KMS-11 (cell line): ENCODE results near the gene TF.

Experiments used
- H2AFZ ChIP-seq: fragments of 200-600 bp; sonication (generic); 2 replicates; pipeline ENCODE4 v1.6.1; 2016; ENCODE audit warnings: antibody characterized with exemption, mixed run types, low read depth
- H3K27ac ChIP-seq: fragments of 200-600 bp; sonication (generic); 2 replicates; pipeline ENCODE4 v1.6.1; 2016; ENCODE audit warnings: mild to moderate bottlenecking, mixed run types
- H3K27me3 ChIP-seq: fragments of 200-600 bp; sonication (generic); 2 replicates; pipeline ENCODE4 v1.6.1; 2017; ENCODE audit warnings: mild to moderate bottlenecking, low read depth, mixed run types, moderate library complexity; ENCODE audit not compliant: insufficient read depth
- H3K36me3 ChIP-seq: fragments of 200-600 bp; sonication (generic); 2 replicates; pipeline ENCODE4 v1.6.1; 2017; ENCODE audit warnings: mild to moderate bottlenecking, mixed run types; ENCODE audit not compliant: insufficient read depth
- H3K4me1 ChIP-seq: fragments of 200-600 bp; sonication (generic); 2 replicates; pipeline ENCODE4 v1.6.1; 2016; ENCODE audit warnings: mild to moderate bottlenecking, low read depth, mixed run types; ENCODE audit not compliant: poor library complexity, severe bottlenecking
- H3K4me2 ChIP-seq: fragments of 200-600 bp; sonication (generic); 2 replicates; pipeline ENCODE4 v1.7.0; 2016; ENCODE audit warnings: mild to moderate bottlenecking, mixed run types
- H3K4me3 ChIP-seq: fragments of 200-600 bp; sonication (generic); IDR thresholded peaks from 2 replicates; pipeline ENCODE4 v1.6.1; 2017; ENCODE audit warnings: low read depth, low read length, mixed read lengths; ENCODE audit not compliant: insufficient read depth
- H3K79me2 ChIP-seq: fragments of 200-600 bp; sonication (generic); 2 replicates; pipeline ENCODE4 v1.6.1; 2016; ENCODE audit warnings: low read depth, mixed run types; ENCODE audit not compliant: insufficient read depth
- H3K9ac ChIP-seq: fragments of 200-600 bp; sonication (generic); 2 replicates; pipeline ENCODE4 v1.6.1; 2016; ENCODE audit warnings: mild to moderate bottlenecking, mixed run types
- H4K20me1 ChIP-seq: fragments of 200-600 bp; sonication (generic); 2 replicates; pipeline ENCODE4 v1.6.1; 2016; ENCODE audit warnings: mild to moderate bottlenecking, mixed run types; ENCODE audit not compliant: insufficient read depth
- CTCF ChIP-seq: fragments of 200-600 bp; sonication (generic); conservative IDR thresholded peaks from 2 replicates; pipeline ENCODE4 v1.6.1; 2017; ENCODE audit warnings: low read depth, mild to moderate bottlenecking, antibody characterized with exemption, low read length, moderate library complexity, mixed read lengths

The TF gene

GRCh38 chr3:133842158-133842557, 96.0 kb downstream of the TF start:
- no peaks in the 10 kb centered on the region for H3K36me3 ChIP-seq
- H3K27ac ChIP-seq: no peak overlapping the region
- no peaks in the 10 kb centered on the region for H3K4me1 ChIP-seq
- TF ChIP-seq CTCF: no peak
- no peak overlapping the region for H3K4me2 ChIP-seq
- no peaks in the 10 kb centered on the region for H3K79me2 ChIP-seq
- no peaks in the 10 kb centered on the region for H4K20me1 ChIP-seq
- H3K9ac ChIP-seq: no peak overlapping the region
- H3K4me3 ChIP-seq: no peak overlapping the region
- H2AFZ ChIP-seq: no peak overlapping the region
- no peaks in the 10 kb centered on the region for H3K27me3 ChIP-seq

- H3K4me2 ChIP-seq: no peak overlapping the region
- no peak for TF ChIP-seq CTCF
- no peaks in the 10 kb centered on the region for H3K79me2 ChIP-seq
- no peak overlapping the region for H3K9ac ChIP-seq
- H4K20me1 ChIP-seq: no peaks in the 10 kb centered on the region
- H3K27ac ChIP-seq: no peak overlapping the region
- no peak overlapping the region for H2AFZ ChIP-seq
- no peaks in the 10 kb centered on the region for H3K27me3 ChIP-seq
- H3K4me1 ChIP-seq: no peaks in the 10 kb centered on the region
- no peak overlapping the region for H3K4me3 ChIP-seq
- no peaks in the 10 kb centered on the region for H3K36me3 ChIP-seq
These were observed 97.4 kb downstream of the TF start for GRCh38 chr3:133843634-133844033.

GRCh38 chr3:133845127-133845526, 98.9 kb downstream of the TF start:
- Histone ChIP-seq H3K4me1 (no peaks in the 10 kb centered on the region), H3K9ac (no peak overlapping the region), H3K4me2 (no peak overlapping the region), H3K27me3 (no peaks in the 10 kb centered on the region), H3K36me3 (no peaks in the 10 kb centered on the region), H3K4me3 (no peak overlapping the region), H3K27ac (no peak overlapping the region), H3K79me2 (no peaks in the 10 kb centered on the region), H4K20me1 (no peaks in the 10 kb centered on the region), H2AFZ (no peak overlapping the region)
- TF ChIP-seq CTCF: no peak
